Measurements from ENCODE around the gene CCT6A. TPM values are rescaled to one million over a fixed set of nuclear protein-coding genes. Genes with fewer than 3 reads are reported as not detected.

Gene CCT6A
- polyA plus RNA-seq, 2 of the 4 experiments (the other 2 are of a cell fraction): 334 to 520 TPM

DNA sequence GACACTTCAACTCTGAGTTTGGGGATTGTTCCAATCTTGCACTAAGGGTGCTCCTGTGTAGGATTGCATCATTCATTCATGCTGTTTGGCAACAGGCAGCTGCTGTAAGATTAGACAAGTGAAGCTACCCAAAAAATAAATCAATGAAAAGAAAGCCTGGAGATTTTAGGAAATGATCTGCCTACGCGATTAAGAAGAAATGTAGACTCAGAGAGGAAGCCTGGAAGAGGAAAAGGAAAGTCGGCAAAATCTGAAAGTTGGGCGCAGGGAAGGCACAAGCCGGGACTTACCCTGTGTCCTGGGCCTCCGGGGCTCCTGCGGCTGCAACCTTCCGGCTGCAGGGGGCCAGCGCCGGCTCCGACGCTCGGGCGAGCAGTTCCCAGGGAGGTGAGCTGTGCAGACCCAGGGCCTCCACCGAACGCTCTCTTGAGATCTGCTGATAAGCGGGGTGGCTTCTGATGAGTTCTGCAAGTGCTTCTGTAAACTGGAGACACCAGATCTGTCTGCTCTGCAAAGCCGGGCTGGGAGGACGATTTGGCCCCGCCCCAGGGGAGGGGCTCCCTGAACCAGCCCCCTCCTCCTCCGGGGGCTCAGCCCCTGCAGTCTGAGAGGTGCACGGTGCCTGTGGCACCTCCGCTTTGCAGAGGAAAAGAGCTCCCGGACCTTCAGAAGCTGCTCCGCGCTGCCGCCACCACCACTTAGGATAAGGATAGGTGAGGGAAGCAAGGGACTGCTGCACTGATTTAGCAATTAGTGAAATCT, 17.7 kb upstream of the CCT6A start:
- POLR2A ChIA-PET: interaction anchor here (0.6 to 3.0 kb wide), 7 partner anchors 10 to 69 kb away, joined by 3 to 51 read pairs (median 3); partner anchors contain the start of genes CCT6A, NIPSNAP2 and PSPH
- Histone ChIP-seq H3K9me3 (no peaks in the 10 kb centered on the region), H3K4me2 (peak overlapping the region; percentile 91), H3K27ac (peak overlapping the region; percentile 78 to 90), H3K4me3 (peak overlapping the region; percentile 57), H3K4me1 (peaks cover 27% of the 10 kb centered on the region; the same call in 2 of the 3 replicates)
- CTCF ChIA-PET: interaction anchor here (0.5 to 2.3 kb wide), 12 partner anchors 10 to 83 kb away, joined by 3 to 9 read pairs (median 4); partner anchors contain the start of genes CCT6A and PSPH
- 0 out of 5 replicates have a peak, but pooled peaks of 1 of the 2 experiments have one; percentile 4 for TF ChIP-seq RAD21 (conservative IDR thresholded peaks at IDR 0.05 in 1 of 2, IDR thresholded peaks at IDR 0.05 in 1 of 2)
- TF ChIP-seq GATA3 (IDR thresholded peaks at IDR 0.05; ENCODE audit: borderline replicate concordance): peak; percentile 67
- TF ChIP-seq HOXB13 (CRISPR knock-in tag; IDR thresholded peaks at IDR 0.05; ENCODE audit: low read depth): no peak
- TF ChIP-seq SREBF2 (IDR thresholded peaks at IDR 0.05): no peak
- TF ChIP-seq HDAC2 (IDR thresholded peaks at IDR 0.05): no peak
- TF ChIP-seq POLR2AphosphoS2 (conservative IDR thresholded peaks at IDR 0.05; ENCODE audit: low read length): no peak
- TF ChIP-seq, protein P1, sequence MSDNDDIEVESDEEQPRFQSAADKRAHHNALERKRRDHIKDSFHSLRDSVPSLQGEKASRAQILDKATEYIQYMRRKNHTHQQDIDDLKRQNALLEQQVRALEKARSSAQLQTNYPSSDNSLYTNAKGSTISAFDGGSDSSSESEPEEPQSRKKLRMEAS (IDR thresholded peaks at IDR 0.05): 0 out of 2 replicates have a peak, but pooled peaks have one; percentile 32
- TF ChIP-seq FOSL2 (IDR thresholded peaks at IDR 0.05): no peak
- TF ChIP-seq FOSL2 (CRISPR knock-in tag; IDR thresholded peaks at IDR 0.05): no peak
- no peak for TF ChIP-seq TFCP2L1 (CRISPR knock-in tag; IDR thresholded peaks at IDR 0.05)
- no peak for TF ChIP-seq RARB (CRISPR knock-in tag; IDR thresholded peaks at IDR 0.05)
- no peak for TF ChIP-seq CHD2 (IDR thresholded peaks at IDR 0.05; ENCODE audit: low read length, partially characterized antibody)
- no peak for TF ChIP-seq FOSB (CRISPR knock-in tag; IDR thresholded peaks at IDR 0.05)
- TF ChIP-seq JUN (IDR thresholded peaks at IDR 0.05): peak in 1 of 2 experiments; percentile 76; a peak in 3 of 5 replicates
- TF ChIP-seq ZFP36 (IDR thresholded peaks at IDR 0.05; ENCODE audit: borderline replicate concordance, partially characterized antibody): no peak
- no peak for TF ChIP-seq EHF (CRISPR knock-in tag; IDR thresholded peaks at IDR 0.05)
- peak; percentile 64 for TF ChIP-seq POLR2A (IDR thresholded peaks at IDR 0.05; ENCODE audit: low read length)
- TF ChIP-seq CTCF (IDR thresholded peaks at IDR 0.05): 0 out of 3 replicates have a peak, but pooled peaks have one; percentile 6
- TF ChIP-seq, protein P2, sequence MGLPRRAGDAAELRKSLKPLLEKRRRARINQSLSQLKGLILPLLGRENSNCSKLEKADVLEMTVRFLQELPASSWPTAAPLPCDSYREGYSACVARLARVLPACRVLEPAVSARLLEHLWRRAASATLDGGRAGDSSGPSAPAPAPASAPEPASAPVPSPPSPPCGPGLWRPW (IDR thresholded peaks at IDR 0.05): peak; percentile 80
- TF ChIP-seq EP300 (IDR thresholded peaks at IDR 0.05): no peak
- TF ChIP-seq JUNB (IDR thresholded peaks at IDR 0.05): no peak
- TF ChIP-seq, protein P3, sequence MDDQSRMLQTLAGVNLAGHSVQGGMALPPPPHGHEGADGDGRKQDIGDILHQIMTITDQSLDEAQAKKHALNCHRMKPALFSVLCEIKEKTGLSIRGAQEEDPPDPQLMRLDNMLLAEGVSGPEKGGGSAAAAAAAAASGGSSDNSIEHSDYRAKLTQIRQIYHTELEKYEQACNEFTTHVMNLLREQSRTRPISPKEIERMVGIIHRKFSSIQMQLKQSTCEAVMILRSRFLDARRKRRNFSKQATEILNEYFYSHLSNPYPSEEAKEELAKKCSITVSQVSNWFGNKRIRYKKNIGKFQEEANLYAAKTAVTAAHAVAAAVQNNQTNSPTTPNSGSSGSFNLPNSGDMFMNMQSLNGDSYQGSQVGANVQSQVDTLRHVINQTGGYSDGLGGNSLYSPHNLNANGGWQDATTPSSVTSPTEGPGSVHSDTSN (IDR thresholded peaks at IDR 0.05): no peak; the same call in 1 of the 2 replicates
- TF ChIP-seq NFE2L2 (conservative IDR thresholded peaks at IDR 0.05; ENCODE audit: low read length): no peak
- TF ChIP-seq ESRRA (IDR thresholded peaks at IDR 0.05; ENCODE audit: borderline replicate concordance, low read length): no peak
- TF ChIP-seq ZNF302 (CRISPR knock-in tag; IDR thresholded peaks at IDR 0.05): no peak
- TF ChIP-seq, protein P4, sequence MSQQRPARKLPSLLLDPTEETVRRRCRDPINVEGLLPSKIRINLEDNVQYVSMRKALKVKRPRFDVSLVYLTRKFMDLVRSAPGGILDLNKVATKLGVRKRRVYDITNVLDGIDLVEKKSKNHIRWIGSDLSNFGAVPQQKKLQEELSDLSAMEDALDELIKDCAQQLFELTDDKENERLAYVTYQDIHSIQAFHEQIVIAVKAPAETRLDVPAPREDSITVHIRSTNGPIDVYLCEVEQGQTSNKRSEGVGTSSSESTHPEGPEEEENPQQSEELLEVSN (IDR thresholded peaks at IDR 0.05; ENCODE audit: borderline replicate concordance, low read depth): no peak
- TF ChIP-seq HEYL (CRISPR knock-in tag; IDR thresholded peaks at IDR 0.05): no peak
- TF ChIP-seq CEBPB (IDR thresholded peaks at IDR 0.05): peak; percentile 98
- DNase-seq (ENCODE audit: low read depth in 1 of 2, low spot score in 1 of 2): peak; percentile 75 to 83
- FAIRE-seq: no peak
- ATAC-seq: peak; percentile 97 to 99
- 3% methylated on average over 26 of the region's 27 CpGs for WGBS (ENCODE audit: missing lambda C conversion rate)
